HG02759 (cell line): ENCODE data around the gene MAP4K4.

ENCODE experiments used
- ATAC-seq: cut with Tn5 transposase; IDR thresholded peaks from one replicate; pipeline ENCODE4 v1.9.1; 2021; ENCODE audit warnings: mild to moderate bottlenecking, moderate library complexity; ENCODE audit not compliant: unreplicated experiment

Gene MAP4K4

DNA sequence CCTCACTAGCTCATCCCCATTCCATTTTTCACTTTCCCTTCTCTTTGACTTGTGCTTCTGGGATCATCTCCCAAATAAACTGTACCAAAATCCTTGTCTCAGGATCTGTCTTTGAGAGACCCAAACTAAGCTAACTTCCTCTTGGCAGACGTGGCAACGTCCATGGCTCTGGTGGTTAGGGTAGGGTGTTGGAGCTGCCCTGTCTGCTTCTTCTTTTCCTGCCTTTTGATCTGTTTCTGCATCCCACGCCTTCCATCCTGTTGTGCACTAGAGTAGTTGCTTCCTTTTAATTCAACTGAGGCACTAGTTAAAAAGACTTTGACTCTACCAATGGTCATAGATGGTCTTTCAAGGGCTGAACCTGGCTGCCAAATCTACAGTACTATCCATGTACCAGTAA is 5.5 kb upstream of the MAP4K4 start:
- ATAC-seq: no peak

DNA sequence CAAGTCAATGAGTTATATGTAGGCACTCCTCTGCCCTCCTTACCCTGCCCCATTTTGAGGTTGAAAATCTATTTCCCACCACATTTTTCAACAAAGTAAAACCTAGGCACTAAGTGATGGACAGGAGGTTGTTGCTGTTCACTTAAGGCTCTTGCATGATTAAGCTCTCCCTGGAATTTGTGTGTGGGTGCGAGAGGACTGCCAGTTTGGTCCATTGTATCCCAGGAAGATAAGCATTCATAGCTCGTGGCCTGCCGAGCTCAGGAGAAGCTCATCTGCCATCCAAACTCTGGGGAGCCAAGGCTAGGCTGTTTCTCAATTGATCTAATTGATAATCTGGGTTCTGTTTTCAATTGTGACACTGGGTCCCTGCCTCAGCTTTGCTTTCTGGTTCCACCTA is 4.7 kb upstream of the MAP4K4 start:
- no peak for ATAC-seq

DNA sequence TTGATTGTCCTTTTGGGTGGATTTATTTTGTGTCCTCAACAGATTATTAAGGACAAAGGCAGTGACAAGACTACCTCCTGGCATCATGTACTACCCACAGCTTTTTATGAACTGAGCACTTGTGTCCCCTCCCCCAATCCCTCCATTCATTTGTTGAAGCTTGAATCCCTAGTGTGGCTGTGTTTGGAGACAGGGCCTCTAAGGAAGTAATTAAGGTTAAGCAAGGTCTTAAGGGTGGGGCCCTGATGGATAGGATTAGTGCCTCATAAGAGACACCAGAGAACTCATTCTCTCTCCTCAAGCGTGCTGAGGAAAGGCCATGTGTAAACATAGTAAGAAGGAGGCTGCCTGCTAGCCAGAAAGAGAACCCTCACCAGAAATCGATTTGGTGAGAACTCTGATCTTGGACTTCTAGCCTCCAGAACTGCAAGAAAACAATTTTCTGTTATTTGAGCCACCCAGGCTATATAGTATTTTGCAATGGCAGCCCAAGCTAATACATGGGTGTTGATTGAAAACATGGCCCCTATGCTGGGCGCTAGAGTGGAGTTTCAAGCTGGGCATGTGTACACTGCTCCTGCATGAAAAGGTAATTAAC is 3.4 kb upstream of the MAP4K4 start:
- no peak for ATAC-seq

DNA sequence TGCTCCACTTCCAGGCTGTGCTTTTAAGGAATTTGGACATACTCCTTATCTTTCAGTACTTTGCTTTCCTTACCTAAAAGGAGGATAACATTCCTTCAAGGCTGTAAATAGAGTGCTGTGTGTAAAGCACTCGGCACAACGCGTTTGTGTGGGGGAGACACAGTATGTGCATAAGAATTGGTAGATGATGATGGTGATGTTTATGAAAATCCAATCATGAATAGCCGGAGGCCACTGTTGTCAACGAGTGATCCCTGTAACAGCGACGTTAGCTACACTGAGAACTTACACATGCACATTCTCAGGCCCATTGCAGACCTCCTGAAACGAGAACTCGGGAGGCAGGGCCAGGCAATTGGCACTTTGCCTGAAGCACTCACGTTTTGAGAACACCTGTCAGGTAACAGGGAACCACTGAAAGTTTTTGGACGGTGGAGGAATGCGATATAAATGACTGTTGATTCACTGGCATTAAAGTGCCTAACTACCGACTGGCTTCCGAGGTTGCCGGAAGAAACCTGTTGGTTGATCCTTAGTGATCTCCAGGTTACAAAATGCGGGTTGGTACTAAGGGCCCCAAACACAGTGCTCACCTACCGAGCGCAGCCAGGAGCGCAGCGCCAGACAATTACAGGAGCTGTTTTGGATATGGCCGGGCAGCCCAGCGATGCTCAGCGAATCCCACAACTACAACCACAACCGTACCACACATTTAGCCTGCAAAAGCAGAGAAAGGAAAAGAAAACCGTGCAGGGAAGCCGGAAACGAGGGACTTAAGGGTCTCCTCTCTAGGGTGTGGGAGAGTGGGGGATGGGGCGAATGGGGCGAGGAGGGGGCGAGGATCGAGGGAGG is 1.0 kb upstream of the MAP4K4 start:
- no peak for ATAC-seq

DNA sequence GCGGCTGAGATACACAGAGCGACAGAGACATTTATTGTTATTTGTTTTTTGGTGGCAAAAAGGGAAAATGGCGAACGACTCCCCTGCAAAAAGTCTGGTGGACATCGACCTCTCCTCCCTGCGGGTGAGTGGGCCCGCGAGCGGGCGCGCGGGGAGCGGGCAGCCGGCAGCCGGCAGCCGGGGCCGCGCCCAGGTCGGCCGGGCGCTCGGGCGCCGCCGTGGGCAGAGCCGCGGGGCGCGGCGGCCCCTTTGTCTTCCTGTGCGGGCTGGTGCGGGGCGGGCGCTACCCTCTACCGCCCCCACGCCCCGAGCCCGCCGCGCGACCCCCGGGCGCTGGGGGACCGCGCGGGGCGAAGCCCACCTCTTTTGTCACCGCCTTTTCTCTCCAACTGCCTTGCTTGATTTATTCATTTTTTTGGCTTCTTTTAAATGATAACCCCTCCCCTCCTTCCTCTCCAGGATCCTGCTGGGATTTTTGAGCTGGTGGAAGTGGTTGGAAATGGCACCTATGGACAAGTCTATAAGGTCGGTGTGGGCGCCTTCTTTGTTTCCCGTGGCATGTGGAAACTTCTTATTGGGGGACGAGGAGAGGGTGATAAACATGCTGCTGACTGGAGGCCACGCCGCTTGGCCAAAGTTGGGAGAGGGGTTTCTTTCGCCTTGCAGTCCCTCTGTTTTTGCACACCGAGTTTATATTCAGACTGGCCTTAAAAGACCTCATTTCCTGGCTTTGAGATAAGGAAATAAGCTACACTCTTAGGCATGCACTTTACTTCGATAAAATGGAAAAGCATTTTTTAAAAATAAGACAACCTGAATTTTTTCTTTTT is 722 bp downstream of the MAP4K4 start:
- peak; percentile 38 for ATAC-seq

DNA sequence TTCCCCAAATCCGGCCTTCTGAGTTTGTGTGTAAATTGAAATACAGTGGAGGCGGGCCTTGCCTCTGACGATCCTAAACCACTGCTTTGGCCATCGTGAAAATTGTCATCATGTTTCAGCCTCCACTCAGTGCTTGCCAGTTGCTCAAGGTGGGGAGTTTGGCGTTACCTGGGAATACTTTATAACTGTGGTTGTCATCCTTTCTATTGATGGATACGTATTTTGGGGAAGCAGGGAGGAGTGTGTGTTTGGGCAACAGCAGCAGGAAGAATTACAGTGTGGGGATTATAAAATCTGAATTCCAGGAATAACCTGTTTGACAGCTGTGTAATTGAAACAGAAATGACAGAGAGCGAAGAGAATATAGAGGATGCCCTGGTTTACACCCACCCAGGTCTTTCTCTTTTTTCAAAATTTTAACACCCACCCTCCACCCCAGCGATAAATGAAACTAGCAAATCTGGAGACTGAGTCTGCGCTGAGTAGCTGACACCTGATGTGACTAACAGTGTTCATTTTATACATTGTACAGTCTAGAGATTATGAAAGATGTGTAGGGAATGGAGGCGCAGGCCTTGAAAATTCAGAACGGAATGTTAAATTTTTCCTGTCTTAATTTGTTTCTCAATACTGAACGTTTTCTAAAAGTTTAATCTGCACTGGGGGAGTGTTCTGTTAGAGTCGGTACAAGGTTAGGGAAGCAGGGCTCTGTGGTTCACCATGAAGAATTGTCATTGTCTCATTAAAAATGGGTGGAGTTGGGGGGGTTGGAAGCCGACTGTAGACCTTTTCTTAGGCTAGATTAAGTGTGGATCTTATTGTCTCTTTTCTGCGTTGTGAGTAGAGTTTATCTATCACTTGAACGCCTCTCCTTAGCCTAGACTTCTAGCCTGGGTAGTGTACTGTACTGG is 1.6 kb downstream of the MAP4K4 start:
- ATAC-seq: no peak

DNA sequence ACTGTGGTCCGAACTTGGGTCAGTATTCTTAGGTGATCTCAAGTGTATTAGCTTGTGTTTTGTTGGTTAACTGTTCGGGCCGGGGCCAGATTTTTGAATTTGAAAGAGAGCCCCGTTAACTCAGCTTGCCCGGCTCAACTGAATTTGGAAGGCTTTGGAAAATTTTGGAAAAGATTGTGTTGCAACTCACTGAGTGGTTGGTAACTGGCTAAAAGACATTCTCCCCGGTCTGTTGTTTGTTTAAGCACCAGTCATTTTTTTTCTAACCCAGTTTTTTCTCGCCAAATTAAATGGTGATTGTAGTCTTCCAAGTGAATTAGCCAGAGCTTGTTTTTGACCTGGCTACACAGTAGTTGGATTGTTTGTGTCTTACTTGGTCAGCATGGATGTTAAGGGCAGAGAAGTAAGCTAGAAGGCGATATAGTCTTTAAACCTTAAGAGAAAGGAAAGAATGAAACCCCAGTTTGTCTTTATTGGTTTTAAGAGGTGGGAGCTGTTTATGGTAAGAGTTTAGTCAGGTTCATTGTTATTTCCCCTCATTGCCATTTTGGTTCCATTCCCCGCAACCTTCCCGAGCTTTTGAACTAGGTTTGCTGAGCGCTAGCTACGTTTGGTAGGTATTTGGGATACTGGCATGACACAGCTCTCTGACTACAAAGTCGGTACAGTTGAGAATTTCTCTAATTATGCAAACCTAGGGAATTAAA is 2.4 kb downstream of the MAP4K4 start:
- no peak for ATAC-seq

DNA sequence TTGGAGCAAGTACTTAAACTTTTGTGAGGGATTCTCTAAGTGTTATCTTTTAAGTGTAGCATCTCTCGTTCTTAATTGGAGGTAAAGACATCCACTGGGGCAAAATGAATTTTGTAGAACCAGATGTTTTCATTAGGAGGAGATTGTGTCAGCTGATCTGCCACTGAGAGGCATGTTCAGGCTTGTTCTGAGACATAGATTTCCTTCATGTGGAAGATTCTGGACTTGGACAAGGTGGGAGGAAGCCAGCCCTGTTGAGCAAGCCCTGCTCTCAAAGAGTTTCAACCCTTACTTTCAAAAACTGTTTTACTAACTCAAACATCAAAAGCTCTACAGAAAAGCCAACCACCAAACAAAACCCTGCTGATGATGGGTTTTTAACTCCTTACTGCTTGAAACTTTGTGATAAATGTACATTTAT is 6.5 kb downstream of the MAP4K4 start:
- ATAC-seq: no peak

DNA sequence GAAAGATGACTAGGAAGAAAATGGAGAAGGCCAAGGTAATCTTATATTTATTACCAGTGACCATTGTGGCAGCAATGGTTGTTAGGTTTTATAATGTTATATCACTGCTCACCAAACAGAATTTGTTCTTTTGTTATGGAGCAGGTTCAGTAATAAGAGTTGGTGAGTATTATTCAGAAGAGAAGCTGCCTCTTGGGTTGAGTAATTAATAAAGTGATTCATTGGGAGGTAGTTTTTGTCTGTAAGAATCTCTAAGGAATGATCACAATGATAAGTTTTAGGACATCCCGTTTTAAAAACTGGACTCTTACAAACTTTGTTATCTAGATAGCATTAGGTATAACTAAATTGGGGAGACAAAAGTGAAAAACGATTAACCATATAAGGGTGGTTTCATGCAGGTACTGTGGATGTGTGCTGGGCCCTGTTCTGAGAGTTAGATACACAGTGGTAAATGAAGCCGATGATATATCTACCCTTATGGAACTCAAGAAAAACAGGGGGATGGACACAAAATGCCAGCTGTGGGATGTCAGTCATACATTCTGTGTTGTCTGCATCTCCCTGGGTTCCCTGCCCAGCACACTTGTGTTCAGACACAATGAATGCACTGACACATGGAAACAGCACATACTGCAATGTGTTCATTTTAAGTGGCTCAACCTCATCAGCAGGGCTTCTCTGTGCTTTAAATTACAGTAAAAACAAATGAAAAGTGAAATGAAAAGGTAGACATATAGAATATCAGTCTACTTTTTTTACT is 7.5 kb downstream of the MAP4K4 start:
- no peak for ATAC-seq

DNA sequence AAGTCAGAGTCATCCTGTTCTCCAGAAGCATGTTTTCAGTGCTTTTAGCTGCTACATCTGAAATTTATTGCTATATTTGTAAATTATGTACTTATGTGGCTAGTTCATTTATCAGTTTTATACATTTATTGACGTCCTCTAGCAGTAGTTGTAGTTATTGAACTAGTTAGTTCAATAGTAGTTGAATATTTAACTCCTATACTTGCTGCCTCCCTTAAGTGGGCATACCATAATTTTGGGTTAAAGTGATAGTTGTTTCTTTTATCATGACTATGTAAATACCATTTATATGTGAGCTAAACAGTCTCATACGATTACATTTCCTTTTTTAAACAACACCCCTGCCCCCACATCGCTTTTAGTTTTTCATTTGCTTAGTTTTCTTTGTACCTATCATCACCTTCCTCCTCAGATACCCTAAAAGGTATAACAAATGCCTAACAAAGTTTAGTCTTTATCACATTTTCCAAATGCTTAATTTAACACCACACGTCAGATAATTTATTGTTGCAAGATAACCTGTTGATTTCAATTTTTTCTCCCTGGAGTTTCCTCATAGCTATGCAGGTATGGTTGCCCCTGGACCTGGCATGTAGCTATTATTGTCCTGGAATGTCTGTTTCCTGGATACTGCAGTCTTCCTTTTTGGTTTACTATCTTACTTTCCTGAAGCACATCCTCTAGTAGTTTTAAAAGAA is 8.8 kb downstream of the MAP4K4 start:
- no peak for ATAC-seq

DNA sequence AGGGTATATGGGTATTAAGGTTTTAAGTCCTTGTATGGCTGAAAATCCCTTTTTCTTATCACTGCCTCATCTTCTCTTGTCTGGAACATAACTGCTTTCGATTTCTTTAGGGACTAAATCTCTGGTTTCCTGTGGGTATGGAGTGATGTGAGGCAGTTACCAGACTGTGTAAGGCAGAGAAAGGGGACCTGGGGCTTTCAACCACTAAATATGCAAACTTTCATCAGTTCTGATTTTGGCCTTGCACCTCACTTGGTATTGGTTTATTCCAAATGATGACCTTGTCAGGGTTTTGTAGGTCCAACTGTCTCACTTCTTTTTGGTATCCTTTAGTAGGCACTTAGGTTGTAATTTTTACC is 9.3 kb downstream of the MAP4K4 start:
- ATAC-seq: peak; percentile 60

DNA sequence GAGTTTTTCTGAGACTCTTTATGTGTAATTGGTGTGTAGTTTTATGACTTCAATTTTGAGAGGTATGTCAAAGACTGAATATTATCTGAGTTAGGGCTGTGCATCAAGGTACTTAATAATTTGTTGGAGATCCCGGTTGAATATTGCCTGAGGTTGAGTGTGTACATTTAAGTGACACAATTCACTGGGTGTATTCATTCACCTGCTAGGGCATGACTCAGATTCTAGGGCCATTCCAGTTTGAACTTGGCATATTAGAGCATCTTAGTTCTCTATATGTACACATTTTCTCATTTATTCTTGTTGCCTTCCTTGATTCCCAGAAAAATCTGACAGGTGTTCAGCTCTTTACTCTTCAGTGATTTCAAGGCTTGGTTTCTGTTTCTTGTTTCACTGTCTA is 12.5 kb downstream of the MAP4K4 start:
- ATAC-seq: no peak

DNA sequence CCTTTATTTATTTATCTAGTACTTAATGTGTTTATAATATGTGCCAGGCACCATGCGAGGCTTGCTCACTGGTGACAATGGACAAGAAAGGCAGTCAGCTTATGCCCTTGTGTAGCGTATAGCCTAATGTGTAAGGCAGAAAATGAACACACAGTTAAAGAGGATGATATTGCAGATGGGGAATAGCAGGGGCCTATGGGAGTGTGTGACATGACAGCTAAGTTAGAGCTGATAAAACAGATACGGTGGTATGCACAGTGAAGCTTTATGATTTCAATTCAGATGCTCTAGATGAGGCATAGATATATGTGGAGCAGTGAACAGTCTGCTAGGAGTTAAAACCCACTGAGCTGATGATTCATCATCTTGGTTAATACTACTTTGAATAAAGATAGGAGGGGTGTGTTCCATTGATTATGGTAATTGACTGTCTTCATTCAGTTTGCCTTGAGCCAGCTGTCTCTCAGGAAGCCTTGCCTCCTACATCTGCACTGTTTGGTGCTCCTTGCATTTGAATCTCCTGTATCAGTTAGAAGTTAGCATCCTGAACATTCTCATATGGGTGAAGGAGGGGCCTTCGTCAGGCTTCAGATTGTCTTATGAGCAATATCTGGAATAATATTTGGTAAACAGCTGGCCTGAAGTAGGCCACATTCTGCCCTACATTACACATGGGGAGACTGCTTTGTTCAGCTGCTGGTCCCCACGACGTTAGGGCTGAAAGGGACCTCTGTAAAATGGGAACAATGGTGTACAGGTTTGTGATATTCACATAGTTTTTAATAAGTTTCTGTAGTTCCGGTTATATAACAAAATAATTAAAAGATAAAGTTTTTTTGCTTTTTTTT is 13.2 kb downstream of the MAP4K4 start:
- peak; percentile 50 for ATAC-seq

DNA sequence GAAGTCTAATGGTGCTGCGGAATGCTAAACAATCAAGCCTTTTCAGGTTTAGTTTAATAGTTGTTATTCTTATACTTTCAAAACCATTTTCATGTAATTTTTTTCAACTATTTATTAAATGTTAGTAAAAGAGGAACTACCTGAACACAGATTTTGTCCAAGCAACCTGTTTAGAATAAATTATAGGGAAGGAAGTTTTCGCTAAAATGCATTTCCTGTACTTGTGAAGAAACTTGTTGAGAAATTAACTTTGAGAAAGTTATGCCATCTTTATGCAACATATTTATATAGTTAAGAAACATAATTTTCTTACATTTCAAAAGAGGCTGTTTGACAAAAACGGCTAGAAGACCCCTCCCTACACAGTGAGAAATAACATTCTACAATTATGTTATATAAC is 16.6 kb downstream of the MAP4K4 start:
- no peak for ATAC-seq

DNA sequence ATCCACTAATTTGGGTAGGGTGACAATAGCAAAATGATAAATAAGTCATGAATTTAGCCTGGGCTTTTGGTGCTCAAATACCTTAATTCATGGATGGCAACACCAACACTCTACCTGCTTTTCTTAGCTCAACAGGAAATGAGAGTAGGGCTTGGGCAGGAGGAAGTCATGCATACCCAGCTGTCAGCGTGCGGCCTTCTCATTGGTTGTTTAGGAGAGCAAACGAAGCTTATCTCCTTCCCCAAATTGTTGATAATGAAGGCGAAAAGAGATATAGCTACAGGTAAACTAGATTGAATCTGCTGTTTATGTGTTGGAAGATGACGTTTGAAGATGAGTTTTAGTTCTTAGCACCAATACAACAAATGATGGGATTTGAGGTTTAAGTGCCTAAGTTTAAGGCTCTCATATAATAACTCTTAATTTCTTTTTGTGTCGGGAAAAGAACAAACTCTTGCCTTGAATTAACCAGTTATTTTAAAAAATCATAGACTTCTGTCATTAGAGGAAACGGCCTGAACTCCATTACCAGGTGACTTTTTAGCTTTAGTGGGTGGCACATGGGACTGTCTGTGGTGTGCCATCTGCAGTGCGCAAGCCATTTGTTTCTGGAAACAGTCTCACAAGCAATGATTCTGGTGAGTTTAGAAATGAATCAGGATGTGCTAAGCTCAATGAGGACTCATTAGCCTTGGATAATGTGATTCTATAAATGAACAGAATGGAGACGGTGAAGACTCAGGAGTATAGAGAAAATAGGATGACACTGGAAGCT is 19.8 kb downstream of the MAP4K4 start:
- ATAC-seq: peak; percentile 64

DNA sequence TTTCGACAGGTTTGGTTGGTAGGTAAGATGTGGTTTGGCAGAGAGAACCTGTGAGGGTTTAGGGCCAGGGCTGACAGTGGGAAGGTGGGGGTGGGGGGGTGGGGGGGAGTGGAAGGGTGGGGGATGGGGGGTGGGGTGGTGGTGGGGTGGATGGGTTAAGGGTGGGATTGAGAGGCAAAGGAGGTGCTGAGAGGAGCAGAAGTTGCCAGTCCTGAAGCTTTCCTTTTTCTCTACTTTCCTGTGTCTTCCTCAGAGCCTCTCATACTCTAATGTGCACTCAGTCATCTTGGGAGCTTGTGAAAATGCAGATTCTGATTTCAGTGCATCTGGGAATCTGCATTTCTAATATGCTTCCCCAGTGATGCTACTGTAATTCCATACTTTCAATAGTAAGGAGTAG is 21.0 kb downstream of the MAP4K4 start:
- no peak for ATAC-seq

DNA sequence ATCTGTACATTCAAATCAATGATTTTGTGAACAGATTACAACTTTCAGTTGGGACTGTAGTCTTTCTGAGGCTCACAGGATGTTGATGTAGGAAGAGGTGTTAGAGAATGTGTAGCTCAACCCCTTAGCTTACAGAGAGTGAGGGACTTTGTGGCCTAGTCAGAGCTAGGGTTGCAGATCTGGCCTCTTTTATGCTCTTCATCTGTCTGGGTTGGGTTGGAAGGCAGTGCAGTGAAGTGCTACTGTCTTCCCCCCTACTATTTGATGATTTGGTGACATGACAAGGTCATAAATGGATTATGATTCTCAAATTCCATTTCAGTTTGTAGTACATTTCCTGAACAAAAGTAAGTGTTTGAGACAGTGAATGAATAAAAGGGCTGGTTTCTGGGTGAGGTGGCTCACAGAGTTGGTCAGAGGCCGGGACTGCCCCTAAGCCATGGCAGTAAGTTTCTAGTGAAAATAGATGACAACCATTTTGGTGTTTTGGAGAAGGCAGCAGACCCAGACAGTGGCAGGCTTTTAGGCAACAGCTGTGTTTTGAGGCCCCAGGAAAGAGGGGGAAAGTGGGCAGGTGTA is 21.6 kb downstream of the MAP4K4 start:
- ATAC-seq: no peak
